ENCODE data around the gene ITGAD. TPM values are rescaled to one million over a fixed set of nuclear protein-coding genes. Genes with fewer than 3 reads are reported as not detected.

ITGAD gene
- total RNA-seq, 2 experiments from 2014 or later, result 0.13 to 0.68 TPM

GRCh38 chr16:31474773-31475738 lies 81.9 kb downstream of the ITGAD start:
- peaks cover 42% of the 10 kb centered on the region for H3K27me3 Mint-ChIP-seq (ENCODE audit: low read depth)
- DNase-seq (no peak), ATAC-seq (no peak)
- ChIA-PET CTCF (interaction anchor here (1.4 to 2.5 kb wide), 3 partner anchors 14 to 394 kb away, joined by 3 to 17 read pairs (median 5); partner anchors contain the start of gene ZNF843), POLR2A (interaction anchor here (1.2 to 2.7 kb wide), 5 partner anchors 12 to 398 kb away, joined by 3 to 9 read pairs (median 4); partner anchors contain the start of gene ZNF267)
- peaks cover 27% of the 10 kb centered on the region for H3K4me1 Mint-ChIP-seq (ENCODE audit: low read depth)
- H3K36me3 Mint-ChIP-seq (ENCODE audit: low read depth), result peaks cover 3% of the 10 kb centered on the region
- no peak overlapping the region for H3K27ac Mint-ChIP-seq
- no peak overlapping the region for H3K4me3 Mint-ChIP-seq
- H3K9me3 Mint-ChIP-seq (ENCODE audit: insufficient read depth), result no peaks in the 10 kb centered on the region

- Mint-ChIP-seq H3K4me3 (peak overlapping the region; percentile 79), H3K4me1 (ENCODE audit: low read depth) (peaks cover 27% of the 10 kb centered on the region), H3K27me3 (ENCODE audit: low read depth) (peaks cover 47% of the 10 kb centered on the region), H3K27ac (peak overlapping the region; percentile 72), H3K9me3 (ENCODE audit: insufficient read depth) (no peaks in the 10 kb centered on the region), H3K36me3 (ENCODE audit: low read depth) (peaks cover 3% of the 10 kb centered on the region)
- no peak for ATAC-seq
- ChIA-PET CTCF (interaction anchor here (2.5 kb wide), 1 partner anchor 15 kb away, joined by 17 read pairs; no protein-coding TSS in a partner anchor), POLR2A (interaction anchor here (1.2 to 2.7 kb wide), 4 partner anchors 12 to 397 kb away, joined by 4 to 9 read pairs (median 4); partner anchors contain the start of genes ARMC5 and ZNF267)
- no peak for DNase-seq
These were observed 82.8 kb downstream of the ITGAD start for GRCh38 chr16:31475946-31476302.

Other genes with a start within 250 kb of the ITGAD start
- gene PRSS36, start 243.3 kb upstream of the ITGAD start, total RNA-seq, result 1 to 10 TPM in 1 of 2 experiments, under 1 TPM in 1; 0.95 to 1.3 TPM
- 100 to 1,000 TPM; 536 to 569 TPM for gene FUS, start 213.2 kb upstream of the ITGAD start, total RNA-seq
- 10 to 100 TPM; 97.7 to 99.5 TPM for gene PYCARD, start 190.6 kb upstream of the ITGAD start, total RNA-seq
- not detected for gene TRIM72, start 179.2 kb upstream of the ITGAD start, total RNA-seq
- not detected for gene PYDC1, start 176.2 kb upstream of the ITGAD start, total RNA-seq
- 10 to 100 TPM; 15.3 to 17.7 TPM for gene ITGAM, start 133.4 kb upstream of the ITGAD start, total RNA-seq
- gene ITGAX, start 38.2 kb upstream of the ITGAD start, total RNA-seq, result 10 to 100 TPM; 22.7 to 25.0 TPM
- gene COX6A2, start 35.0 kb downstream of the ITGAD start, total RNA-seq, result not detected
- gene ZNF843, start 49.5 kb downstream of the ITGAD start, total RNA-seq, result under 1 TPM; 0.21 to 0.32 TPM
- gene ARMC5, start 66.2 kb downstream of the ITGAD start, total RNA-seq, result 10 to 100 TPM; 18.9 to 19.1 TPM
- under 1 TPM; 0.83 to 0.92 TPM for gene TGFB1I1, start 78.8 kb downstream of the ITGAD start, total RNA-seq
- under 1 TPM in 1 of 2 experiments, not detected in 1; 0.13 TPM for gene SLC5A2, start 89.8 kb downstream of the ITGAD start, total RNA-seq
- gene RUSF1, start 115.1 kb downstream of the ITGAD start, total RNA-seq, result 10 to 100 TPM; 31.7 to 32.8 TPM
- not detected for gene AHSP, start 134.6 kb downstream of the ITGAD start, total RNA-seq

Data from activated CD8-positive, alpha-beta T cell treated with anti-CD3 and anti-CD28 coated beads, Interleukin-2, amount 10 ng/mL, durations not matched to agents 7 days and 5 days (primary cell).